Endometrial microvascular endothelial cells (primary cell): ENCODE measurements around the gene CELSR1. TPM values are rescaled to one million over a fixed set of nuclear protein-coding genes. Genes with fewer than 3 reads are reported as not detected.

Experiments
- in situ Hi-C: cut with HindIII; loops from 2 replicates; pipeline ENCODE4 v1.10.0; 2017; ENCODE audit warnings: low sequenced_read_pairs, low pct_unique_long_range_greater_than_20kb; ENCODE audit errors: inconsistent ontology term
- total RNA-seq: library from RNA; depleted of rRNA; stranded (reverse); fragments of >200 nt; gene quantifications from one replicate; pipeline ENCODE4 v1.2.3, GENCODE V29; 2015; ENCODE audit errors: inconsistent ontology term

The CELSR1 gene
- total RNA-seq, 1 donor from 2014 or later = 0.19 TPM

DNA sequence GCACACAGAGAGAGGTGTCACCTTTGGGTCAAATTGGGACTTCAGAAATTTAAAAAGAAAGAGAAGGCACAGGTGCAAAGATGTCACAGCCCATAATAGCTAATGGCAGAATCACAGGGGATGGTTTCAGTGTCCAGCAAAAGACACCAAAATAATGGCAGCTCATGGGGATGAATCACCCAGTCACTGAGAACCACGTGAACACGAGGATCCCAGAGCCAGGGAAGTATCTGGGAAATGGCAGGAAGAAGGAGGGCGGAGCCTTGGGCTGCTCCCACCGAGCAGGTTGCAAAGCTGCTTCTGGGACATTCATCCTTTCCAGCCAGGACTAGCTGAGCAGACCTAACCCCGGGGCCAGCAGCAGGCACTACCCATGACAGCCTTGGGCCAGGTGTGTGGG is 156.3 kb downstream of the CELSR1 start:
- in situ Hi-C loops = no loop called here

DNA sequence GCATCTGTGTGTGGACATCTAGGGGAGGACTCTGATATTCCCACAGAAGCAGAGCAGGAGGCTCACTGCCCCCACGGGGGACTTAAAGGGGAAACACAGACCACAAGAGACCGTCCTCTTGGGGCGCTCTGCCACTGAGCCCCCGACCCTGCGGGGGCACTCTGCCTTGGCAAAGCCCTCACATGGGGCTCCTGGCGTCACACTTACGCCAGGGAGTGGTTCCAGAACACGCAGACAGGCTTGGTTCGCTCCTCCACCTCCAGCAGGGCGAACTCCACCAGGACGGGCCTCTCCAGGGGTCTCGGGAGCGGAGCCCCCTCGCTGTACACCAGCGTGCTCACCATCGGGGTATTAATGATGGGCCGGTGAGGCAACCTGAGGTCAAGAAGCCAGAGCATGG is 156.8 kb downstream of the CELSR1 start:
- in situ Hi-C loops = no loop called here

DNA sequence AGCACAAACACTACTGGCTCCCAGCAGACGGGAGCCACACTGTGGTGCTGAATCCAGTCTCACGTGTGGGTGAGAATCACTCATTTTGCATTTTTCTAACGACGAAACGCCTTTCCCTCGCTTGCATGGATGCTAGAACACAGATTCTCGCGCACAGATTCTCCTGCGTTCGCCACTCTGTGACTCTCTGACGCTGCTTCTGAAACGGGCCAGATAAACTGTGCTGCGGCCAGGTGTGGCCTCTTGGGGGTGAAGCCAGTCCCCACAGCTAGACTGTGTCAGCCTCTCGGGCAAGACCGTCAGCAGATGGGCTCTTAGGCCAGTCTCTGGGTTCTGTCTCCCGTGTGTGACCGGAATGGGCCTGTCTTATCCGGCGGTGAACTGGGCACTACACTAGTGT is 157.4 kb downstream of the CELSR1 start:
- in situ Hi-C loops = no loop called here

DNA sequence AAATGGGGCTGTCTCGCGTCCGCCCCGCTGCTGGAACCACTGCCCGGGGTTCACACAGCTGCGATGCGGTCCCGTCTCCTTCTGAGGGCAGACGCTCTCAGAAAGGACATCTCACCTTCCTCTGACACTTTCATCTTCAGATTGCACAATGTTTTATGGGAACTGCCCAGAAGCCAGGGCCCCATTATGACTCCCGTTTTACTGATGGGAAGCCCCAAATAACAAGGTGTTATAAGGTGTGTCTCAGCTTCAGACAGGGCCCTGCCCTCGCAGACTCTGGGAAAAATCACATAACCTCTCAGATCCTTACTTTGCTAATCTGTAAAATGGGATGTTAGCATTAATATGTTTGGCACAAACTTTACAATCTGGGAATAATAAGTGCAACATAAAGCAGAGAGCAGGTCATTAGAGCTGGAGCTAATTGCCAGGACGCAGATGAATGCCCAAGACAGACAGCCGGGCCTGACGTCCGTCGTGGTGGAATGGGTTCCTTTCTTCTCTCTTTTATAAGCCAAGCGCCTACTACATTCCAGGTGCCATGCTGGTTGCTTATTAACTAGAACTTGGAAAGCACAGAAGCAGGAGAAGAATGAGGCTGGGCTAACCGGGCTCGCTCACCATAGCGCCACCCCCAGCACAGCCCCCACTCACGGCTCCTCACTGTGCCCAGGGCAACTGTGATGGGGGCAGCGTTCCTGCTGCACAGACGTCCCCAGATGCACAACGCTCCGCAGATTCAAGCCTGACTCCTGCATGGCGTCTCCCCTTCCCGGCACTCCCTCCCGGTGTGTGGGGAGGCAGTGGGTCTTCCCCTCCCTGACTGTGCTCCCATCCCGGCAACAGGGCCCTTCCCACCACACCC is 158.1 kb downstream of the CELSR1 start:
- in situ Hi-C loops = no loop called here

DNA sequence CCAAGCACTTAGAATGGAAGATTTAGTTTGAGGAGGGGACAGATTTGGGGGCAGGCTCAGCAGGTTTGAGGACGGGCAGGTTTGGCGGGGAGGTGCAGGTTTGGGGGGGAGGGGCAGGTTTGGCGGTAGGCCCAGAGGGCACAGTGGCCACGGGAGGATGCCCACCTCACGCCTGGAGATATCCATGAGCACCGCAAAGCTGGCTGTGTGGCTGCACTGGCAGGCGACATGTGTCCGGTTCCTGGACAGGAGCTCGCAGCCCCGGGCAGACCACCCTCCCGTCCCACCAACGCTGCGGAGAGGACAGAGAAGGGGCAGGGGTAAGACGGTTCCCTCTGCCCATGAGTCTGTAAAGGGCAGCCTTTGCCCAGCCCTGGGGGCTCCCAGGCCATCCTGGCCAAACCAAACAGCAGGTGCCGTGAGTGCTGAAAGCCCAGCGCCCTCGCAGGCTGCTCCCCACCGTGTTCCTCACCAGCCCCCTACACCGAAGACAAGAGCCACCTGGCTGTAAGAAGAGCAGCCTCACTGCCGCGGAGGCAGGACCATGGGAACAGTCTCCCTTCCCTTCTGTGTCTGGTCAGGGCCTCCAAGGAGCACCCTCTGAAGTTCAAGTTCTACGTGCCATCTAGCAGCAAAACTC is 158.9 kb downstream of the CELSR1 start:
- in situ Hi-C loops = no loop called here

DNA sequence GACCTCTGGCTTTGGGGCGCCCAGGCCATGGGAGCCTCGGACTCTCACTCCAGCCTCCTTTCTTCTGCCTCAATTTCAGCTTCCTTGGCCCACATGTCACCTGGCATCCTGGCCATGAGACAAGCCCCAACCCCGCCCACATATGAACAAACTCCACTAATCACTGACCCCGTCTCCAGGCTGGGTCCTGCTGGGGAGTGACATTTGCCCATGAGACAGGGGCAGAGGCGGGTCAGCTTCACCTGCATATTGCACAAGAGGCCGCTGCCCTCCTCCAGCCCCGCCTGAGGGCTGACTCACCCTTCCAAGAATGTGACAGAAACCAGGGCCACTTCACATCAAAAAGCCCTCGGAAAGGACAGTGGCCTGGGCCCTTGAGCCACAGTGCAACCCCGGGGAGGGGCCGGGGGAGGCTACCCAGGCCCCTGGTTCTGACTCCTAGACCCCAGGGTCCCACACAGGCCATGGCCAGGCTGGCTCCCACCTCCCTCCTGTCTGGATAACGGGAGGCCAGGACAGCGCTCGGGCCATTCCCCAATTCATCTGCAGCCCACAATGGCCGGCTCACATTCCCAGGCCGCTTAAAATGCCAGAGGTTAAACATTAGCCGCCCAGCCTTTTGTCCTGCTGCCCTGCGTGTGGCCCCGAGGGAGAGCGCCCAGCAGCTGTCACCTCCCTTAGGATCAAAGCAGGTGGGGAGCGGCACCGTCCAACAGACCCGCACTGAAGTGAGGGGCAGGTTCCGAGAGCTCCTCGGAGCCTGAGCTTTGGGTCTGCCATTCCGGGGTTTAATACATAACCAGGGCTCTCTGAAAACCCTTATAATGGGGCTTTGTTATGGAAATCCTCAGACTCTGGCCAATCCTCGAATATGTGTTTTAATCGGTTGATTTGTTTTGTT is 159.6 kb downstream of the CELSR1 start:
- in situ Hi-C loops = no loop called here

DNA sequence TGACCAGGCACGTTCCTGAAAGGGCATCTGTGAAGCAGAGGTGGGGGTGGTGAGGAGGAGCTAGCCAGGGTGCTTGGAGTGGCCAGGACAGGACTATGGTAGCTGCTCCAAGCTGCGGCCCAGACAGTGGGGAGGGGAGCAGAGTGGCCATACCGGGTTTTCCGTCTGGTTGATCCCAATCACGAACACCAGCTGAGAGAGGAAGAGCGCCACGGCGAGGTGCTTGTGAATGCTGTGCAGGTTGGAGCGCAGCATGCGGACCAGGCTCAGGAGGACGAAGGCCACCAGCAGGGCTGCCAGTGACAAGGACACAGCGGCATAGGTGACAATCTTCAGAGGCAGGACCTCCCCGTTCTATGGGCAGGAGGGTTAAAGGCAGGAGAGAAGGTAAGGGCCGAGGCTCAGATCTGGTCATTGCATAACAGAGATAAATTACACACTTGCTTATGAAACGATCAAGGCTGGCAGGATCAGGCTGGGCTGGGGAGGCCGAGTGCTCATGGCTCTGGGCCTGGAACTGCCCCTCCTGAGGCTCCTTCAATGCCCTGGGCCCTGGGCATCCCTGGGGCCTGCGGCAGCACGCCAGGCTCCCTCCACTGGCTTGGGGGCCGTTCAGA is 160.4 kb downstream of the CELSR1 start:
- in situ Hi-C loops = no loop called here

DNA sequence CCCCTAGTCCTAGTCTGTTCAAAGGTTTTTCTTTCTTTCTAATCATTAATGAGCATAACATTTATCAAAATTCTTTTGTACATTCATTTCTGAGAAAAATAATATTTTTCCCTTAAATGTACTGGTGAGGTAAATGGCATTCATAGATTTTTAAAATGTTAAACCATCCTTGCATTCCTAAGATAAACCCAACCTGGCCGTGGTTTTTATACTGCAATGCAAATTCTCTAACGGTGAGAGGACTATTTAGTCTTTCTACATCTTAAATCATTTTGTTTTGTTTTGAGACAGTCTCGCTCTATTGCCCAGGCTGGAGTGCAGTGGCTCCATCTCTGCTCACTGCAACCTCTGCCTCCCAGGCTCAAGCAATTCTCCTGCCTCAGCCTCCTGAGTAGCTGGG is 161.3 kb downstream of the CELSR1 start:
- in situ Hi-C loops = no loop called here

DNA sequence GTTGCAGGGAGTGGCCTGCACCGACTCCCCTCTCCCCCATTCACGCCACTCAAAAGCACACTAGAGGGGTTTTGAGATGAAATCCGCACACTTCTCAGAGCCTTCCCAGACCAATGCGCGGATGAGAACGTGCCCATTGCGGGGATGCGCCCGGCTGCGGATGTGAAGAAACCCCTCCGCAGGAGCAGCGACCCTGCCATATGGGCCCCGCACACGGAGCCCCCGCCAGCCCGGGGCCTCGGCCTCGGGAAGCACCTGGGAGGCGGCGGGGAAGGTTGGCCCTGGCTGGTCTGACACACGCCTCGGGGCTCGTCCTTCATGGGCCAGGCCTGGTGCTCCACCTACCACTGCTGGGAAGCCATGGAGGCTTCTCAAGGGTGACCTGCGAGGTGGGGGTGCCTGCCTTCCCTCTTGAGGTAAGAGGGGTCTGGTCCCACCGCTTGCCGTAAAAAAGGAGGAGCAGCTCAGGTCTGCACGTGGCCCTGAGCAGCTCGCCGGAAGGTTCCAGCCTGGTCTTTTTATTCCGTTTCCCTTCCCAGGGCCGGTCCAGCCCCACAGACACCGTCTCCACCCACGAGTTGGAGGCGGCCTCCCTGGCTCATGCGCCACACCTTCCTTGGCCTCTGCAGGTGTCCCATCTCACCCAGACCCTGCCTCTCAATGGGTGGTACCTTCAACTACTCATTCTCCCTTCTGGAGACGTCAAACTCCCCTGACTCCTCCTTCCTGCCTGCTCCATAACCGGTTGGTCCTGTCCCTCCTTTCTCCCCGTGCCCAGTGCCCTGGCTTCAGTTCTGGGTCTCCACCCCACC is 162.6 kb downstream of the CELSR1 start:
- in situ Hi-C loops = no loop called here

DNA sequence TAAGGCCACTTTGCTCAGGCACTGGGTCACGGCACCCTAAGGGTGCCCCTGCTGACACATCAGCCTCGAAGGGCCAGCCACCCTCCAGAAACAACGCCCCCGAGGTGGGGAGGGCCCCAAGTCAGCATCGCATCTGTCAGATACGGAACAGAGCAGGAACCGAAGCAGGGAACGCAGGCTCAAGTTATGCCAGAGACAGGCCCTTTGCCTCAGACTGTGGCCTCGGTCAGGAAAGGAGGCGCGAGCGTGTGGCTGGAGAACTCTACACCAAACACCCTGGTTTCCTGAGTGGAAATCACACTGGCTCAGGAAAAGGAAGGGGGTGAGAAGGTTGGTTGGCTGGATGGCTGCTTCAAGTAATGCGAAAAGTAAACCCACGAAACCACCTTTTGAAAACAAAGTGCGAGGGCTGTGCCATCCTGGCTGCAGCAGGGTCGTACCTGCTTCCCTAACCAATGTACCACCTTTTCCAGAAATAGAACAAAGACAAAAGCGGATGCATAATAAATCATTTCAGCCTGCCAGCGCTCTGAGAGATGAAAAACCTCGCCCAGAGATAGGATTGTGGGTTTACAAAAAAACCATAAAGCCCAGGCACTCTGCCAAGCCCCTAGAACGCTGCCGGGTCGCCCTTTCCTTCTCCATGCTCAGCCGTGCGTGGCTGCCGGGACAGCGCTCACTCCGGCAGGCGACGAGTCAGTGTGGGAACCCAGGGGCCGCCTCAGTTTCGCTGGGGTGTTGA is 163.3 kb downstream of the CELSR1 start:
- in situ Hi-C loops = no loop called here

DNA sequence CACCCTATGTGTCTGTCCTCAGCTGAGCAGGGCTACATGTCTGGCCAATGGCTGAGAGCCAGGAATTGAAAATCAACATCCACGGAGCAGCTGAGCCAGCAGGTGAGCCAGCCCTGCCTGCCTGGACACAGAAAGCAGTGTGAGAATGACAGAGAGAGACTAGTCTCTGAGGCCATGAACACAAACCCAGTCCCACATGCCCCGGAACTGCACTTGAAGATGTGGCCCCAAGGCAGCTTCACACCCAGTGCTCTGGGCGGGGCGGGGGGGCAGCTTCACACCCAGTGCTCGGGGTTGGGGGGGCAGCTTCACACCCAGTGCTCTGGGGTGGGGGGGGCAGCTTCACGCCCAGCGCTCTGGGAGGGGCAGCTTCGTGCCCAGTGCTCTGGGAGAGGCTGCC is 164.3 kb downstream of the CELSR1 start:
- in situ Hi-C loops = no loop called here

DNA sequence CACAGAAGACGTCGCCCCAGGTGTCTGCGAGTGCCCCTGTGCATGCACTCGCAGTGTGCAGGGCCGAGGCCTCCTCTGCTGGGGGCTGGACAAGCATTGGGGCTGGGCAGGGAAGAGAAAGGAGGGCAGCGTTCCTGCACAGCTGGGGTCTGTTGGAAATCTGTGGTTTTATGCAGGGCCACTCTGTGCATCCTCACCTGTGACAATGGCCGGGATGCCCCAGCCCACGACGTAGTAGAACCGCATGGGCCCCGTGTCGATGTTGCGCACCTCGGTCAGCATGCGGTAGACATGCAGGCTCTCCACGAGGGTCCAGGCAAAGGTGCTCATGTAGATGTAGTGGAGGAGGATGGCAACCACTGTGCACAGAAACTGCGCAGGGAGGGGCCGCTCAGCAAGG is 164.7 kb downstream of the CELSR1 start:
- in situ Hi-C loops = no loop called here

DNA sequence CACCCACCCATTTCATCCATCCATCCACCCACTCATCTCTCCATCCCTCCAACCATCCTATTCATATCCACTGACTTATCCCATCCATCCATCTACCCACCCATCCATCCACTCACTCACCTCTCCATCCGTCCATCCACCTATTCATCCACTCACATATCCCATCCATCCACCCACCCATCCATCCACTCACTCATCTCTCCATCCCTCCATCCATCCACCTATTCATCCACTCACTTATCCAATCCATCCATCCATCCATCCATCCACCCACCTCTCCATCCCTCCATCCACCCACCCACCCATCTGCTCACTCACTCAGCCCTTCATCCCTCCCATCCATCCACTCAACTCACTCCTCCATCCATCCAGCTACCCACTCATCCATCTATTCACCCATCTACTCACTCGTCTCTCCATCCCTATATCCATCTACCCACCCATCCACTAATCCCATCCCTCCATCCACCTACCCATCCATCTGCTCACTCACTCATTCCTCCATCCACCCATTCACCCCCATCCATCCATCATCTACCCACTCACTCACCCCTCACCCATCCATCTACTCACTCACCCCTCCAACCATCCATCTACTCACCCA is 165.7 kb downstream of the CELSR1 start:
- in situ Hi-C loops = no loop called here

DNA sequence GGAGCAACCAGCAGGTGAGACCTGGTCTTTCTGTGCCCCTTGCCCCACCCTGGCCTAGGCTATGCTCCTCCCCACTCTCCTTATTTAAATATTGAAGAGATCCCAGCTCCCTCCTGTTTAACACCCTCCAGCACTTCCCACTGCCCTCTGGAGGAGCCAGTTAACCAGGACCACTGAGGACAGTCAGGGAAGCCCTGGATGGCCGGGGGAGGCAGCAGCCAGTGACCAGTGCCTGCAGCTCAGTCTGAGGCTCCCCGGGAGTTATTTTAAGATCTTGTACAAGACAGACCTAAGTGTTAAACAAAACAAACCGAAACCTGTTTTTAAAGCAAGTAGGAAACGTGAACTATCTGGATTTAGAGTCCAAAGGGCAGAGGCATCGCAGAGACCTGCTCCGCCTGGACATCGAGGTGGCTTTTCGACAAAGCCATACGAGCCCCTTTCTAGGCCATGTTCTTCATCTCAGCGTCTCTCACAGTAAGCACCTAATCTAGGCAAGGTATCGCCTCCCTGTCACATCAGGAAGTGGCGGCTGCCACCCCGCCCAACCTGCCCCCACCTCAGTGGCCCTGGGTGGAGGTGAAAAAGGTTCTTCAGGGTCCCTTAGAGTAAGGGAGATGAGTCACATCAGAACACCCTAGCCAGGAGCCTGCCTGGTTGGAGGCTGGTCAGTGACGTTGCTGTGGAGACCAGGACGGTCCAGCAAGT is 166.7 kb downstream of the CELSR1 start:
- in situ Hi-C loops = no loop called here

DNA sequence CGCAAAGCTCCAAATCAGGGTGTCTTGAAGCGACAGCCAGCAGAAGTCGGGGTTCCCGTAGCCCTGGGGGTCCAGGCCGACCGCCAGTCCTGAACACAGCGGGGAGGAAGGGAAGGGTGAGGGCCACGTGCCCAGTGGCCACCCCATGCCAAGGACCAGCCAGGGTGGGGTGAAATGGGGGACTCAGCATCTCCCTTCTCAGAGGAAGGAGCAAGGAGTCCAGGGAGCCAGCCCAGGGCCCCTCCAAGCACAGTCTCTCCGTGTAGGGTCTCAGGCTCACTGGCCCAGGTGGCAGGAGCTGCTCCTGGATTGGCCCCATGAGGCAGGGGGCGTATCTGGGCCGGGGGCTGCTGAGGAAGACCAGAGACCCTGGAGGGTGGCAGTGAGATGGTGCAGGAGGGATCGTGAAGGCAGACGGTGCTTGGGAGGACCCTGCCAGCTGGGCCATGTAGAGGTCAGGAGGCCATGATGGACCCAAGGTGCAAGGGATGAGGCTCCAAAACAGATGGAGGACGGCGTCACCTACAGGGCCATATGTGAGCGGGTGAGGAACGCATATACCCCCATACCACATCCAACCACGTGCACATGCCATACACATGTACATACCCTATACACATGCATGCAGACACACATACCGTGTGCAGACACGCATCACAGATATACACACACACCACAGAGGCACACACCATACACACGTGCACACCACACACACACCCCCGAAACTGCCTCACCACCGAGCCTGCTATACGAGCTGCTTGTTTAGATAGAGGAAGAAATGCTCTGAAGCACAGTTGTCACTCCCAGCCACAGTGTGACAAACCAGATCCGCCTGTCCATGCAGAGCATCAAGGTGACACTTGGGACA is 167.5 kb downstream of the CELSR1 start:
- in situ Hi-C loops = no loop called here
